GM12878 (cell line): ENCODE results near the gene MYO1C. TPM values are rescaled to one million over a fixed set of nuclear protein-coding genes. Genes with fewer than 3 reads are reported as not detected.

Experiments
- CREM ChIP-seq: IDR thresholded peaks from 2 replicates; pipeline ENCODE4 v1.6.1; 2014; ENCODE audit warnings: antibody characterized with exemption, low read depth
- HDGF ChIP-seq: fragments of 450-650 bp; IDR thresholded peaks from 2 replicates; pipeline ENCODE4 v1.6.1; 2016; ENCODE audit warnings: antibody characterized with exemption
- JUNB ChIP-seq: IDR thresholded peaks from 2 replicates; pipeline ENCODE4 v1.6.1; 2016; ENCODE audit warnings: antibody characterized with exemption, mild to moderate bottlenecking
- MEF2A ChIP-seq: IDR thresholded peaks from 2 replicates; pipeline ENCODE4 v1.6.1; 2011; ENCODE audit warnings: low read depth, mild to moderate bottlenecking, low read length, moderate library complexity; ENCODE audit not compliant: insufficient read depth
- MXI1 ChIP-seq: fragments of 150-350 bp; IDR thresholded peaks from 2 replicates; pipeline ENCODE4 v1.6.1; 2011; ENCODE audit warnings: low read depth, mild to moderate bottlenecking, inconsistent platforms, low read length, improper control_type of control experiment
- NR2C1 ChIP-seq: fragments of 450-650 bp; IDR thresholded peaks from 2 replicates; pipeline ENCODE4 v1.6.1; 2017; ENCODE audit warnings: antibody characterized with exemption, mild to moderate bottlenecking, moderate library complexity
- POLR2AphosphoS5 ChIP-seq: IDR thresholded peaks from 2 replicates; pipeline ENCODE4 v1.6.1; 2011; ENCODE audit warnings: mild to moderate bottlenecking, low read length, inconsistent platforms
- POU2F2 ChIP-seq: IDR thresholded peaks from 3 replicates; pipeline ENCODE4 v1.6.1; 2011; ENCODE audit warnings: low read depth, mild to moderate bottlenecking, low read length, borderline replicate concordance
- RCOR1 ChIP-seq: conservative IDR thresholded peaks from 2 replicates; pipeline ENCODE4 v1.6.1; 2012; ENCODE audit warnings: low read depth, low read length, improper control_type of control experiment
- RUNX3 ChIP-seq: IDR thresholded peaks from 2 replicates; pipeline ENCODE4 v1.6.1; 2012; ENCODE audit warnings: low read length, inconsistent platforms
- TAF1 ChIP-seq: IDR thresholded peaks from 2 replicates; pipeline ENCODE4 v1.6.1; 2011; ENCODE audit warnings: mild to moderate bottlenecking, low read depth, low read length, borderline replicate concordance
- TARDBP ChIP-seq: IDR thresholded peaks from 2 replicates; pipeline ENCODE4 v1.6.1; 2016; ENCODE audit warnings: borderline replicate concordance
- TCF12 ChIP-seq: IDR thresholded peaks from 2 replicates; pipeline ENCODE4 v1.6.1; 2011; ENCODE audit warnings: low read depth, mild to moderate bottlenecking, low read length
- TCF3 ChIP-seq: IDR thresholded peaks from 2 replicates; pipeline ENCODE4 v1.6.1; 2012; ENCODE audit warnings: low read depth, mild to moderate bottlenecking, low read length, borderline replicate concordance; ENCODE audit not compliant: insufficient read depth
- YY1 ChIP-seq: IDR thresholded peaks from 2 replicates; pipeline ENCODE4 v1.6.1; 2011; ENCODE audit warnings: low read depth, mild to moderate bottlenecking, low read length
- ZNF217 ChIP-seq: fragments of 450-650 bp; IDR thresholded peaks from 2 replicates; pipeline ENCODE4 v1.6.1; 2017; ENCODE audit warnings: antibody characterized with exemption, mild to moderate bottlenecking
- ZNF274 ChIP-seq: IDR thresholded peaks from one replicate; pipeline ENCODE4 v1.8.0; 2011; ENCODE audit not compliant: insufficient read length, insufficient read depth
- ZNF384 ChIP-seq: IDR thresholded peaks from 2 replicates; pipeline ENCODE4 v1.6.1; 2012; ENCODE audit warnings: low read depth, mild to moderate bottlenecking, low read length, improper control_type of control experiment, borderline replicate concordance
- ZNF622 ChIP-seq: fragments of 450-650 bp; IDR thresholded peaks from 2 replicates; pipeline ENCODE4 v1.6.1; 2017; ENCODE audit warnings: mild to moderate bottlenecking, inconsistent platforms
- polyA plus RNA-seq, 11 experiments: library from polyadenylated mRNA; depleted of rRNA in 4 of 11; unstranded in 6 of 11; stranded (reverse) in 5 of 11; fragments of >200 nt; fragmentation: Nextera tagmentation in 4 of 11; fragmentation: Illumina TruSeq in 1 of 11; extraction: Ambion mirVana in 4 of 11; extraction: Trizol in 1 of 11; gene quantifications; 1 replicate in 1 of 11; 2 replicates in 10 of 11; pipeline versions ENCODE4 v1.2.1 to v1.2.3, GENCODE V29; 2011 to 2016; ENCODE audit warnings: inconsistent platforms in 2 of 11, missing spikeins in 2 of 11, low read depth in 1 of 11
- total RNA-seq, 4 experiments: library from RNA; depleted of rRNA in 3 of 4; stranded (reverse); fragments of >200 nt in 3 of 4; fragmentation: Illumina TruSeq in 1 of 4; extraction: Trizol in 1 of 4; gene quantifications; 2 replicates each; pipeline versions ENCODE4 v1.2.1 to v1.2.3, GENCODE V29; 2013 to 2021
- TF ChIP-seq, protein P1 (sequence below): fragments of 450-650 bp; IDR thresholded peaks from 2 replicates; pipeline ENCODE4 v1.6.1; 2017; ENCODE audit warnings: antibody characterized with exemption, mild to moderate bottlenecking, moderate library complexity
- TF ChIP-seq, protein P2 (sequence below): IDR thresholded peaks from 2 replicates; pipeline ENCODE4 v1.6.1; 2012; ENCODE audit warnings: low read depth, low read length, improper control_type of control experiment
- TF ChIP-seq, protein P3 (sequence below): IDR thresholded peaks from 2 replicates; pipeline ENCODE4 v1.6.1; 2012; ENCODE audit warnings: low read length, inconsistent platforms
- TF ChIP-seq, protein P4 (sequence below): fragments of 450-650 bp; conservative IDR thresholded peaks from 2 replicates; pipeline ENCODE4 v1.6.1; 2017; ENCODE audit warnings: mild to moderate bottlenecking, moderate library complexity

Gene MYO1C
- total and polyA plus RNA-seq, 10 of the 15 experiments (the other 5 are each of a cell fraction or from before 2014, with no cell fraction given), result 1.2 to 92.0 (median 36.6) TPM

DNA sequence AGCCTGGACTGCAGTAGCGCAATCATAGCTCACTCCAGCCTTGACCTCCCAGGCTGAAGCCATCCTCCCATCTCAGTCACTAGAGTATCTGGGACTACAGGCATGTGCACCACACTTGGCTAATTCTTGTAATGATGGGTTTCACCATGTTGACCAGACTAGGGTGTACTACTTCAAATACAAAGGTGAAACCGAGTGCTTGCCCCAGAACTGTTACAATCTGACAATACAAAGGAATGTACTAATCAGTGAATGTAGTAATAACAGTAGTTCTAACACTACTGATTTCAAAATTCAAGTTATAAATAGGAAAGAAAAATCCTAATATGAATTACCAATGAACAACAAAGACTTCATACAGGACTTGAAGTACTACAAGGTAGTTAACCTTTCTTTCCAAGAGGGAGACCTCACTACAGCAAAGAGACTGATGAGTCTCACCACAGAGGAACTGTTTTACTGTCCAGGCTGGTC is 60.8 kb downstream of the MYO1C start (continued):
- TF ChIP-seq TARDBP (no peak), TAF1 (no peak), ZNF274 (no peak), RUNX3 (peak; percentile 50), HDGF (no peak), YY1 (no peak), POU2F2 (no peak), CREM (peak; percentile 69; the same call in 1 of the 2 replicates), ZNF217 (no peak), JUNB (peak; percentile 94), TCF12 (no peak), ZNF384 (no peak), ZNF622 (no peak), NR2C1 (no peak), RCOR1 (no peak), MEF2A (peak; percentile 97), MXI1 (no peak), TCF3 (no peak), POLR2AphosphoS5 (no peak)
- TF ChIP-seq, protein P1, sequence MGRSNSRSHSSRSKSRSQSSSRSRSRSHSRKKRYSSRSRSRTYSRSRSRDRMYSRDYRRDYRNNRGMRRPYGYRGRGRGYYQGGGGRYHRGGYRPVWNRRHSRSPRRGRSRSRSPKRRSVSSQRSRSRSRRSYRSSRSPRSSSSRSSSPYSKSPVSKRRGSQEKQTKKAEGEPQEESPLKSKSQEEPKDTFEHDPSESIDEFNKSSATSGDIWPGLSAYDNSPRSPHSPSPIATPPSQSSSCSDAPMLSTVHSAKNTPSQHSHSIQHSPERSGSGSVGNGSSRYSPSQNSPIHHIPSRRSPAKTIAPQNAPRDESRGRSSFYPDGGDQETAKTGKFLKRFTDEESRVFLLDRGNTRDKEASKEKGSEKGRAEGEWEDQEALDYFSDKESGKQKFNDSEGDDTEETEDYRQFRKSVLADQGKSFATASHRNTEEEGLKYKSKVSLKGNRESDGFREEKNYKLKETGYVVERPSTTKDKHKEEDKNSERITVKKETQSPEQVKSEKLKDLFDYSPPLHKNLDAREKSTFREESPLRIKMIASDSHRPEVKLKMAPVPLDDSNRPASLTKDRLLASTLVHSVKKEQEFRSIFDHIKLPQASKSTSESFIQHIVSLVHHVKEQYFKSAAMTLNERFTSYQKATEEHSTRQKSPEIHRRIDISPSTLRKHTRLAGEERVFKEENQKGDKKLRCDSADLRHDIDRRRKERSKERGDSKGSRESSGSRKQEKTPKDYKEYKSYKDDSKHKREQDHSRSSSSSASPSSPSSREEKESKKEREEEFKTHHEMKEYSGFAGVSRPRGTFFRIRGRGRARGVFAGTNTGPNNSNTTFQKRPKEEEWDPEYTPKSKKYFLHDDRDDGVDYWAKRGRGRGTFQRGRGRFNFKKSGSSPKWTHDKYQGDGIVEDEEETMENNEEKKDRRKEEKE, result no peak
- TF ChIP-seq, protein P2, sequence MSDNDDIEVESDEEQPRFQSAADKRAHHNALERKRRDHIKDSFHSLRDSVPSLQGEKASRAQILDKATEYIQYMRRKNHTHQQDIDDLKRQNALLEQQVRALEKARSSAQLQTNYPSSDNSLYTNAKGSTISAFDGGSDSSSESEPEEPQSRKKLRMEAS, result no peak
- TF ChIP-seq, protein P3, sequence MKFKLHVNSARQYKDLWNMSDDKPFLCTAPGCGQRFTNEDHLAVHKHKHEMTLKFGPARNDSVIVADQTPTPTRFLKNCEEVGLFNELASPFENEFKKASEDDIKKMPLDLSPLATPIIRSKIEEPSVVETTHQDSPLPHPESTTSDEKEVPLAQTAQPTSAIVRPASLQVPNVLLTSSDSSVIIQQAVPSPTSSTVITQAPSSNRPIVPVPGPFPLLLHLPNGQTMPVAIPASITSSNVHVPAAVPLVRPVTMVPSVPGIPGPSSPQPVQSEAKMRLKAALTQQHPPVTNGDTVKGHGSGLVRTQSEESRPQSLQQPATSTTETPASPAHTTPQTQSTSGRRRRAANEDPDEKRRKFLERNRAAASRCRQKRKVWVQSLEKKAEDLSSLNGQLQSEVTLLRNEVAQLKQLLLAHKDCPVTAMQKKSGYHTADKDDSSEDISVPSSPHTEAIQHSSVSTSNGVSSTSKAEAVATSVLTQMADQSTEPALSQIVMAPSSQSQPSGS, result peak; percentile 93
- TF ChIP-seq, protein P4, sequence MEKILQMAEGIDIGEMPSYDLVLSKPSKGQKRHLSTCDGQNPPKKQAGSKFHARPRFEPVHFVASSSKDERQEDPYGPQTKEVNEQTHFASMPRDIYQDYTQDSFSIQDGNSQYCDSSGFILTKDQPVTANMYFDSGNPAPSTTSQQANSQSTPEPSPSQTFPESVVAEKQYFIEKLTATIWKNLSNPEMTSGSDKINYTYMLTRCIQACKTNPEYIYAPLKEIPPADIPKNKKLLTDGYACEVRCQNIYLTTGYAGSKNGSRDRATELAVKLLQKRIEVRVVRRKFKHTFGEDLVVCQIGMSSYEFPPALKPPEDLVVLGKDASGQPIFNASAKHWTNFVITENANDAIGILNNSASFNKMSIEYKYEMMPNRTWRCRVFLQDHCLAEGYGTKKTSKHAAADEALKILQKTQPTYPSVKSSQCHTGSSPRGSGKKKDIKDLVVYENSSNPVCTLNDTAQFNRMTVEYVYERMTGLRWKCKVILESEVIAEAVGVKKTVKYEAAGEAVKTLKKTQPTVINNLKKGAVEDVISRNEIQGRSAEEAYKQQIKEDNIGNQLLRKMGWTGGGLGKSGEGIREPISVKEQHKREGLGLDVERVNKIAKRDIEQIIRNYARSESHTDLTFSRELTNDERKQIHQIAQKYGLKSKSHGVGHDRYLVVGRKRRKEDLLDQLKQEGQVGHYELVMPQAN, result no peak
